NCI-H146 treated with DMSO at 0.1 percent for 48 hours (cell line): ENCODE results near the gene HEXIM2.
"Not testable (repeated sequence)": the region's sequence is repeated elsewhere in the genome, so short reads cannot be mapped to it uniquely, and the experiment has no call there.

Experiments
- DNase-seq: peaks from one replicate; lab custom pipeline; 2025; ENCODE audit not compliant: unreplicated experiment; lab: John Stamatoyannopoulos, UW

HEXIM2 gene

GRCh38 chr17:45168991-45169752 is 7.5 kb downstream of the HEXIM2 start:
- no peak for DNase-seq

GRCh38 chr17:45170280-45170930 is 8.7 kb downstream of the HEXIM2 start:
- DNase-seq, result no peak

- DNase-seq, result no peak
Observed at GRCh38 chr17:45170931-45171337, 9.3 kb downstream of the HEXIM2 start.

- DNase-seq, result no peak
Observed at GRCh38 chr17:45171338-45172231, 9.9 kb downstream of the HEXIM2 start.

- no peak for DNase-seq
Observed at GRCh38 chr17:45172232-45172540, 10.5 kb downstream of the HEXIM2 start.

GRCh38 chr17:45172541-45173286 is 11.0 kb downstream of the HEXIM2 start:
- DNase-seq, result no peak

GRCh38 chr17:45175759-45176115 is 14.1 kb downstream of the HEXIM2 start:
- DNase-seq, result no peak

GRCh38 chr17:45177563-45177962 is 15.9 kb downstream of the HEXIM2 start:
- DNase-seq, result no peak

DNA sequence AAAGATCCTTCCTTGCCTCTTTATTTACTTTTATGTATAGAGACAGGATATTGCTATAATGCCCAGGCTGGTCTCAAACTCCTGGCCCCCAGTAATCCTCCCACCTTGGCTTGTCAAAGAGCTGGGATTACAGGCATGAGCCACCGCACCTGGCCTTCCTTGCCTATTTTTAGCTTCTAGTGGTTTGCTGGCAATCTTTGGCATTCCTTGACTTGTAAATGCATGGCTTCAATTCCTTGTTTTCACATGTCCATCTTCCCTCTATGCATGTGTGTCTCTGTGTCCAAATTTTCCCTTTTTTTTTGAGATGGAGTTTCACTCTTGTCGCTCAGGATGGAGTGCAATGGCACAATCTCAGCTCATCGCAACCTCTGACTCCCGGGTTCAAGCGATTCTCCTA is 22.5 kb downstream of the HEXIM2 start:
- no peak for DNase-seq

GRCh38 chr17:45186801-45187354 is 25.2 kb downstream of the HEXIM2 start:
- no peak for DNase-seq

DNA sequence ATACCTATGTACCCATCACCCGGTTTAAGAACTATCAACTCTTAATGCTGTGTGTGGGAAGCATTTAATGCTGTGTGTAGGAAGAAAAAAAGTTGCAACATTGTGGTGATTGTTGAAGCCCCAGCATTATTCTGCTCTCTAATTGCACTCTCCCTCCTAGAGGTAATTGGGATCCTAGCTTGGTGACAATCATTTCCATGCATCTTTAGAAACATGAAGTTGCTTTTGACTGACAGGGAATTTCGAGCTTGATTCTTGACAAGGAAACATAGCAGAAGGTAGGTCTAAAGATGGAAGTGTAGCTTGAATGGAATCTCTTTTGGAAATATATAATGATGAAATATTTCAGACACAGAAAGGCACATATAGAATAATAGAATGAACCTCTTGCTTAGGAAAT is 27.3 kb downstream of the HEXIM2 start:
- no peak for DNase-seq

- DNase-seq, result no peak
Observed at GRCh38 chr17:45190503-45191255, 29.0 kb downstream of the HEXIM2 start.

DNA sequence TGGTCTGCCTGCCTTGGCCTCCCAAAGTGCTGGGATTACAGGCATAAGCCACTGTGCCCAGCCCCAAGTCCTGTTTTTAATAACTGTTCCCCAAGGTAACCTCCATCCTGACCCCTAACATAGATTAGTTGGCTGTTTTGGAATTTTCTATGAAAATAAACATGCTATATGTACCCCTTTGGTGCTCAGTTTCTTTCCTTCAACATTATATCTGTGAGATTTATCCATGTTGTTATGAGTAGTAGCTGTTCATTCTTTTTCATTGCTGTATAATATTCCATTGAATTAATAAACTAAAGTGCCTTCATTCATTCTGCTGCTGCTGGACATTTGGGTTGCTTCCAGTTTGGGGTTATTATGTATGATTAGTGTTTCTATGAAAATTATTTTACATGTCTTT is 33.7 kb downstream of the HEXIM2 start:
- DNase-seq, result no peak

DNA sequence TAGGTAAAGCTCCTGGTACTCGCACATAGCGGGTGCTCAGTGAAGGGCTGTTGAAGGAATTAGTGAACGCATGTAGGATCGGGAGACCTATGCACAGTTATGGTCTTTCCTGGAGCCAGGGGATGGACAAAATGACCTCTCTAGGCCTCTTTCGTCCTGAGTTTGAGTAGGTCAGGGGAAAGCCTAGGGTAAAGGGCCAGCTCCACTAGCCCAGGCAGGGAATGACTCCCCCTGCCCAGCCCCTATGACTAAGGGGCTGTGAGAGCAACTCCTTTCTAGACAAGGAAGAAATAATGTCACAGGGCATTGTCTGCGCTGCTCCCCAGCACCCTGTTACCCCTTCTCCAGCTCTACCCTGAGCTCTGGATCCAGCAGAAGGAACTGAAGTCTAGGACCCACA is 35.4 kb downstream of the HEXIM2 start:
- DNase-seq, result no peak

DNA sequence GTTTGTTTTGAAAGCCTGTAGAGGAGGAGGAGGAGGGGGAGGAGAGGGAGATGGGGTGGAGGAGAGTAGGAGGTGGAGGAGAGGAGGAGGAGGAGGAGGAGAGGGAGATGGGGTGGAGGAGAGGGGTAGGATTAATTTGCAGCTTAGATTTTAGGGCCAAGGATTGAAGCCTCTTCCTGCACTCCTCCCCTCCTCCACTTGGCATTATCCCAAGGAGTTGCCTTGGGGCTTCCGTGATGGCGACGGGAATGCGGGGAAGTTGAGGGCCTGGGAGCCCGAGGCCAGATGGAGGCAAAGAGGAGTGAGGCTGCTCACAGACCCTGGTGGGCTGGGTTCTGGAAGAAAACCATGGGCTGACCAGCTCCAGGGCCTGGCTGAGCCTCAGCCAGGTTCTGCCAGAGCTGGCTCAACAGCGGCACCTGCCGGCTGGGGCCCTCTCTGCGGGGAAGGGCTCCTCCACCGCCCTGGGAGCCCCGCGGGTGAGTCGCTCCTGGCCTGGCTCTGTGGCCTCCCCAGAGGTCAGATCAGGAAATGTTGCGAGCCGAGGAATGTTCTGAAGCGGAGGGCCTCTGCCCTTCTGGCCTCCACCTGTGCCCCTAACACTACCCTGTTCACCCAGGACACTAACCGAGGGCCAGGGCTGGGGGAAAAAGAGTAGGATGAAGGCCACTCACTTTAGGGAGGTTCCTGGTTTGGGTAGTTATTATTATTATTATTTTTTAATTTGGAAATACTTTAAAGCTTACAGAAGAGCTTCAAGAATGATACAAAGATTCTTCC is 36.1 kb downstream of the HEXIM2 start:
- peak; percentile 74 for DNase-seq

DNA sequence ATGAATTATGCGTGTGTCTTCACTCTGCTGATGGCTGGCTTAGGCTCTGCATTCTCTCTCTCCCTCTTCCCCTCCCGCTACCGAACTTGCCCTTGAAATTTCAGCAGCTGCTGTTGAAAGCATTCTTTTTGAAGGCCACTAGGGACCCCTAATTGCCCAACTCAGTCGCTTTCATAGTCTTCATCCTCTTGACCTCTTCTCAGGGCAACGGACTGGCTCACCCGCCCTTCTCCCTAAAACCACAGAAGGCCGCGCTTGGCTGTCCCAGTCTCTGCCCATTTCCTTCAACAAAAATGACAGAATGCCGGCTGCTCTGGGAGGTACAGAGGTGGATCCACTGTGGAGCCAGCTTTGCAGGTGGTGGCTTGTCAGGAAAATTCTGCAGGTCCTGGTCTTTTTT is 39.0 kb downstream of the HEXIM2 start:
- DNase-seq, result no peak

- no peak for DNase-seq
Observed at GRCh38 chr17:45201457-45201856, 39.8 kb downstream of the HEXIM2 start.

GRCh38 chr17:45201880-45202279 is 40.2 kb downstream of the HEXIM2 start:
- DNase-seq, result not testable (repeated sequence)

- DNase-seq, result peak; percentile 60
Observed at GRCh38 chr17:45218895-45219661, 57.4 kb downstream of the HEXIM2 start.
